Stimulated activated naive CD8-positive, alpha-beta T cell treated with anti-CD3 and anti-CD28 coated beads, Interleukin-15, amount 100 ng/mL, for 72 hours (primary cell): Measurements from ENCODE around the gene RBM14.
"Not testable (repeated sequence)": the region's sequence is repeated elsewhere in the genome, so short reads cannot be mapped to it uniquely, and the experiment has no call there.

ENCODE experiments used
- ATAC-seq: fragments of 150-1000 bp; cut with Tn5 transposase; 2 replicates; pipeline ENCODE4 v1.10.0; 2021; ENCODE audit warnings: mild to moderate bottlenecking, moderate library complexity
- DNase-seq, 2 donors: peaks; one replicate each; pipeline ENCODE4 v3.0.0; 2021 to 2022
- H3K27ac Mint-ChIP-seq, 2 donors: one replicate each; pipeline ENCODE4 v1.8.0; 2022; ENCODE audit warnings: mild to moderate bottlenecking in 2 of 2, mixed read lengths in 2 of 2, moderate library complexity in 2 of 2
- H3K27me3 Mint-ChIP-seq: one replicate; pipeline ENCODE4 v1.8.0; 2022; ENCODE audit warnings: mixed read lengths
- H3K4me1 Mint-ChIP-seq: one replicate; pipeline ENCODE4 v1.8.0; 2022; ENCODE audit warnings: mild to moderate bottlenecking, mixed read lengths
- H3K4me3 Mint-ChIP-seq, 2 donors: one replicate each; pipeline ENCODE4 v1.8.0; 2022; ENCODE audit warnings: mild to moderate bottlenecking in 2 of 2, mixed read lengths in 2 of 2, moderate library complexity in 1 of 2
- H3K9me3 Mint-ChIP-seq, 2 donors: one replicate each; pipeline ENCODE4 v1.8.0; 2022; ENCODE audit warnings: mixed read lengths in 2 of 2

Gene RBM14

DNA sequence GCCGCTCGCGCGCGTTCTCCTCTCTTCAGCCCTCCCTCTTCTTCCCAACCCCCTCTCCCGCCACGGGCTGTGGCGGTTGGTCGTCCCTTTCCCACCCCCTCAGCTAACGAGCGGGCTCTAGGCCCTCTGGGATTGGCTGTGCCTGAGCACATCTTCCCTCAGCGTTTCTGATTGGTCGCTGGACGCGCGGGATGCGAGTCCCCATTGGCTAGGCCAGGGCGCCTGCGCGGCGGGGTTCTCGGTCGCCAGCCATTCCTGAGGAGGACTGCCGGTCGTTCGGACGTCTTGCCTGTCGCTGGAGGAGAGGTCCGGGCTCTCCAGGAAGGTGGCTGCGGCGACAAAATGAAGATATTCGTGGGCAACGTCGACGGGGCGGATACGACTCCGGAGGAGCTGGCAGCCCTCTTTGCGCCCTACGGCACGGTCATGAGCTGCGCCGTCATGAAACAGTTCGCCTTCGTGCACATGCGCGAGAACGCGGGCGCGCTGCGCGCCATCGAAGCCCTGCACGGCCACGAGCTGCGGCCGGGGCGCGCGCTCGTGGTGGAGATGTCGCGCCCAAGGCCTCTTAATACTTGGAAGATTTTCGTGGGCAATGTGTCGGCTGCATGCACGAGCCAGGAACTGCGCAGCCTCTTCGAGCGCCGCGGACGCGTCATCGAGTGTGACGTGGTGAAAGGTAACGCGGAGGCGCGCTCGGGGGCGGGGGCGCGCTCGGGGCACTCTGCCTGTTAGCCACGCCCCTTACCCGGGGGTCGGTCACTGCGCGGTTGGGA, at the start of gene RBM14:
RBM14 (plus strand) TSS at position 252 of the 776 bp plus-strand sequence; CDS start at position 343, 91 bp downstream.
- Mint-ChIP-seq H3K4me1 (peaks cover 54% of the 10 kb centered on the region), H3K9me3 (no peaks in the 10 kb centered on the region), H3K4me3 (peak within 1 kb of the TSS; percentile 96 to 97), H3K27me3 (no peaks in the 10 kb centered on the region), H3K27ac (peak within 1 kb of the TSS; percentile 89 to 99)
- peak; percentile 97 to 99 for DNase-seq
- ATAC-seq: peak; percentile 96

DNA sequence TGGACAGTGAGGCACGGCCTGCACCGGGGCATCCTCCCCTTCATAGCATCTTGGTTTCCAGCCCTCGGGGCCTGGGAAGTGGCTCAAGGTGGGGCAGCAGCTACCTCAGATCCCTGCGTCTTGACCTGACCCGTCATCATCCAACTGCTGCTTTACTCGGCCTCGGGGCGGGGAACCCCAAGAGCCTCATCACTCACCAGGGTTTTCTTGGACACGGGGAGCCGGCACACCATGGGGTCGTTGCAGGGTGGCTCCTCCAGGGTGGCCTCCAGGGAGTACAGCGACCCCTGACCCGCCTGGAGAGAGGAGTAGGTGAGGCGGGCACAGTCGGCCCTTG, 48.7 kb upstream of the RBM14 start:
- H3K27me3 Mint-ChIP-seq: no peaks in the 10 kb centered on the region
- no peaks in the 10 kb centered on the region for H3K9me3 Mint-ChIP-seq

GRCh38 chr11:66568124-66568916, 48.1 kb upstream of the RBM14 start, which contains the start of gene CTSF:
Gene CTSF (minus strand): TSS chr11:66568606. CDS start chr11:66568486, 120 bp downstream.
- H3K4me1 Mint-ChIP-seq: peaks cover 18% of the 10 kb centered on the region
- ATAC-seq (peak; percentile 92), DNase-seq (peak; percentile 58 to 67)
- H3K4me3 Mint-ChIP-seq: peak within 1 kb of the TSS; percentile 83 to 90
- H3K27me3 Mint-ChIP-seq: no peaks in the 10 kb centered on the region
- peak within 1 kb of the TSS in 1 of 2 donors; percentile 40 for H3K27ac Mint-ChIP-seq
- no peaks in the 10 kb centered on the region for H3K9me3 Mint-ChIP-seq

More for the DNA sequence above, 48.7 kb upstream of the RBM14 start:
- DNase-seq (no peak), ATAC-seq (peak; percentile 44)
- Mint-ChIP-seq H3K4me3 (peak overlapping the region; percentile 83 to 90), H3K4me1 (peaks cover 18% of the 10 kb centered on the region), H3K27ac (no peak overlapping the region)

GRCh38 chr11:66569076-66569475, 47.4 kb upstream of the RBM14 start:
- DNase-seq: no peak
- Mint-ChIP-seq H3K27ac (peak overlapping the region in 1 of 2 donors; percentile 40), H3K4me1 (peaks cover 18% of the 10 kb centered on the region), H3K9me3 (no peaks in the 10 kb centered on the region), H3K4me3 (peak overlapping the region in 1 of 2 donors; percentile 81), H3K27me3 (peaks cover 7% of the 10 kb centered on the region)
- ATAC-seq: no peak

- ATAC-seq (no peak), DNase-seq (no peak)
- Mint-ChIP-seq H3K9me3 (no peaks in the 10 kb centered on the region), H3K27me3 (peaks cover 14% of the 10 kb centered on the region), H3K27ac (no peak overlapping the region), H3K4me1 (peaks cover 18% of the 10 kb centered on the region), H3K4me3 (no peak overlapping the region)
Observed at GRCh38 chr11:66570079-66570849, 46.2 kb upstream of the RBM14 start.

DNA sequence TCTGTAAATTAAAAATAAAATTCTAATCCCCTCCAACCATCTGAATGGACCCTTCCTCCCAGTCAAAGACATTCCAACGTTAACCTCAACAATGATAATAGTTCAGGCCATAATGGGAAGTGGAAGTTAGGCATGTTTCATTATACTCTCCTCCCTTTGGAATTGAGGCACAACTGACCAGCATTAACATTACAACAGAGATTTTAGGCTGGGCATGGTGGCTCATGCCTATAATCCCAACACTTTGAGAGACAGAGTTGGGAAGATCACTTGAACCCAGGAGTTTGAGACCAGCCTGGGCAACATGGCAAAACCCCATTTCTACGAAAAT, 45.6 kb upstream of the RBM14 start:
- H3K4me1 Mint-ChIP-seq: peaks cover 18% of the 10 kb centered on the region
- ATAC-seq: no peak
- no peak overlapping the region for H3K4me3 Mint-ChIP-seq
- no peaks in the 10 kb centered on the region for H3K9me3 Mint-ChIP-seq
- no peak overlapping the region for H3K27ac Mint-ChIP-seq
- no peak for DNase-seq
- peaks cover 20% of the 10 kb centered on the region for H3K27me3 Mint-ChIP-seq

DNA sequence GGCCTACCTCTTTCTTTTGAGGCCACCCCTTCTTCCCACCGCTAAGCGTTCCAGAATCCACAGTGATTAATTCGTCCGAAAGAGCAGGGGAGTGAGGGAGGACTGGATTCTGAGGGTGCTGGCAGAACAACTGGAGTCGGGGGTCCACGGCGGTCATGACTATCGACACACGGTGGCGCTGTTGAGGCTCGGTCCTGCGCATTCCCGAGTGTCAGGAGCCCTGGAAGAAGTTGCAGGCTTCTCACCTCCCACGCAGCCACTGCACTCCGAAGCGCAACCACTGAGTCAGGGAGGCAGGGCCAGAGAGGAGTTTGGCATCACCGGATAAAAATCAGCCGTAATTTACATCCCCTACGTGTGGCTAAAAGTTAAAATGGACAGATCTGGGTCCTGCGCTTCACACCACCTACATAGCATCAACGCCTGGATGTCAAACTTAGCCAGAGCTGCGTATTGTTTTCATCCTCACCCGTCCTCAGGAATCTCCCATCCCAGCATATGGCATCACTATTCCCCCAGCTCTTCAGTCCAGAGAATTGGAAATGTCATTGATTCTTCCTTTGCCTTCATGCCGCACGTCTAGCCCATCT, 37.3 kb upstream of the RBM14 start:
- DNase-seq (peak; percentile 66 to 74), ATAC-seq (peak; percentile 84)
- Mint-ChIP-seq H3K27ac (no peak overlapping the region), H3K9me3 (peaks cover 4 to 10% of the 10 kb centered on the region in 2 donors), H3K27me3 (peaks cover 19% of the 10 kb centered on the region), H3K4me1 (peaks cover 22% of the 10 kb centered on the region), H3K4me3 (peak overlapping the region in 1 of 2 donors; percentile 13)

DNA sequence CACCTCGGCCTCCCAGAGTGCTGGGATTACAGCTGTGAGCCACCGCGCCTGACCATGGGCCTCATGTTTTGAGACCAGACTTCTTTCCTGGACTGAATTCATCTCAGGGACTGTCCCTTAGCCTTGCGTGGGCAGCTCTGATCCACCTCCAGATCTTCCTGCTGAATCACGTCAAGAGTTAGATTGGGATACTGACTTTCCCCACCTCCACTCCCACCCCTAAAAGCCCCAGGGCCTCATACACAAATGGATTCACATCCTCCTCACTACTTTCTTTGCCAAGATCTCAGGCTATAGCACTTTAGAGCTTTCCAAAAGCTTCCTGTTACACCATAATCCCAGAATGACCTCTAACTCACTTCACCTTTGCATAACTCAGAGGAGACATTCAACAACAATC, 35.6 kb upstream of the RBM14 start:
- Mint-ChIP-seq H3K9me3 (peaks cover 4 to 10% of the 10 kb centered on the region in 2 donors), H3K27ac (no peak overlapping the region), H3K4me3 (no peak overlapping the region), H3K4me1 (peaks cover 22% of the 10 kb centered on the region), H3K27me3 (peaks cover 6% of the 10 kb centered on the region)
- DNase-seq (no peak), ATAC-seq (no peak)

GRCh38 chr11:66581261-66581660, 35.2 kb upstream of the RBM14 start:
- H3K4me1 Mint-ChIP-seq: peaks cover 22% of the 10 kb centered on the region
- DNase-seq (no peak), ATAC-seq (no peak)
- H3K27ac Mint-ChIP-seq: no peak overlapping the region
- peaks cover 1% of the 10 kb centered on the region for H3K27me3 Mint-ChIP-seq
- no peak overlapping the region for H3K4me3 Mint-ChIP-seq
- H3K9me3 Mint-ChIP-seq: peaks cover 4 to 10% of the 10 kb centered on the region in 2 donors

DNA sequence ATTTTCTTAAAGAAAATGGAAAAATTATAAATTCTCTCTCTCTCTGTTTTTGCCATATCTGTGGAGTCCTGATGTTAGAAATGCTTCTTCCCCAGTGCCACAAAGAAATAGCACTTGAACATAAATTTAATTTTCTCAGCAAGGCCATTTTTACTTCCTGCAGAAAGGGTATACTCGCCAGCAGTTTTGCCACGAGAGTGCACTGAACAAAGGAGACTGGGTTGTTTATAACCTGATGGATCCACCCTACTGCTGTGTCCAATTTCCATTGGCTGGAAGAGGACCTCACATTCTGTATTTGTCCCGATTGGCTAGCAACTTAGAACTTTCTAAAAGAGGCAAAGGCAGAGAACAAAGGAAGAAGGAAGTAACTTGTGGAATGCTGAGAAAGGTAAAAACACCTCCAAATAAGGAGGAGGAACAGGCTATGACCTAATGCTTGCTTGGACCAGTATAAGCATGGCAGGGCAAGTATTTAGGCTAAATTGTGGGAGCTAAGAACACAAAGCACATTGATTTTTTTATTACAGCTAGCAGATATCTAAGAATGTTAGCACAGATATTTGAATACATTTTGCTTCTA, 33.8 kb upstream of the RBM14 start:
- DNase-seq, H3K27ac Mint-ChIP-seq, ATAC-seq, H3K4me3 Mint-ChIP-seq, H3K27me3 Mint-ChIP-seq: not testable (repeated sequence)
- peaks cover 4 to 10% of the 10 kb centered on the region in 2 donors for H3K9me3 Mint-ChIP-seq
- peaks cover 22% of the 10 kb centered on the region for H3K4me1 Mint-ChIP-seq

DNA sequence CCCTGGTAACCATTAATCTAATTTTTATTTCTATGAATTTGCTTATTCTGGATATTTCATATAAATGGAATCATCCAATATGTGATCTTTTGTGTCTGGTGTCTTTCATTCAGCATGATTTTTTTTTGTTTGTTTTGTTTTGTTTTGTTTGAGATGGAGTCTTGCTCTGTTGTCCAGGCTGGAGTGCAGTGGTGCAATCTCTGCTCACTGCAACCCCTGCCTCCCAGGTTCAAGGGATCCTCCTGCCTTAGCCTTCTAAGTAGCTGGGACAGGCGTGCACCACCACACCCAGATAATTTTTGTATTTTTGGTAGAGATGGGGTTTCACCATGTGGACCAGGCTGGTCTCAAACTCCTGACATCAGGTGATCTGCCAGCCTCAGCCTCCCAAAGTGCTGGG, 31.0 kb upstream of the RBM14 start:
- Mint-ChIP-seq H3K9me3 (peaks cover 4 to 10% of the 10 kb centered on the region in 2 donors), H3K27ac (peak overlapping the region in 1 of 2 donors; percentile 12)
- not testable (repeated sequence) for H3K4me1 Mint-ChIP-seq, DNase-seq, H3K27me3 Mint-ChIP-seq, H3K4me3 Mint-ChIP-seq, ATAC-seq

DNA sequence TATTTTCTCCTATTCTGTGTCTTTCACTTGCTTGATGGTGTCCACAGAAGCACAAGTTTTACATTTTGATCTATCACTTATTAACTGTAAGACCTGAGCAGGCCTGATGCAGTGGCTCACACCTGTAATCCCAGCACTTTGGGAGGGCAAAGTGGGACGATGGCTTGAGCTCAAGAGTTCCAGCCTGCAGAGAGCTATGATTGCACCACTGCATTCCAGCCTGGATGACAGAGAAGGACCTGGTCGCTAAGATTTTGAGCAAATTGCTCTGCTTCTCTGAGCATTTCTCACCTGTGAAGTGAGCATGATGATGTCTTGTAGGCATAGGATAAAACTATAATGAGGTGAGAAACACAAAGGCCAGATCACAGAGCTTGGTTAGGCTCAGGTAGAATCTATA, 30.3 kb upstream of the RBM14 start:
- DNase-seq (no peak), ATAC-seq (no peak)
- peaks cover under 1% of the 10 kb centered on the region for H3K4me1 Mint-ChIP-seq
- no peak overlapping the region for H3K4me3 Mint-ChIP-seq
- H3K9me3 Mint-ChIP-seq: peaks cover 4 to 10% of the 10 kb centered on the region in 2 donors
- no peak overlapping the region for H3K27ac Mint-ChIP-seq
- no peaks in the 10 kb centered on the region for H3K27me3 Mint-ChIP-seq

GRCh38 chr11:66589315-66589714, 27.1 kb upstream of the RBM14 start:
- DNase-seq, H3K9me3 Mint-ChIP-seq, H3K4me3 Mint-ChIP-seq, H3K27ac Mint-ChIP-seq, ATAC-seq, H3K27me3 Mint-ChIP-seq: not testable (repeated sequence)
- H3K4me1 Mint-ChIP-seq: peaks cover 26% of the 10 kb centered on the region

GRCh38 chr11:66589996-66590675, 26.3 kb upstream of the RBM14 start:
- ATAC-seq (no peak), DNase-seq (no peak)
- H3K4me1 Mint-ChIP-seq: peaks cover 34% of the 10 kb centered on the region
- H3K9me3 Mint-ChIP-seq: no peaks in the 10 kb centered on the region
- no peak overlapping the region for H3K27ac Mint-ChIP-seq
- no peak overlapping the region for H3K4me3 Mint-ChIP-seq
- no peaks in the 10 kb centered on the region for H3K27me3 Mint-ChIP-seq
